GM21447 (cell line): ENCODE results near the gene CRYAB.
A peak's percentile ranks its signal among the peaks of the same experiment; 100 is the strongest.
"Not testable (repeated sequence)": the region's sequence is repeated elsewhere in the genome, so short reads cannot be mapped to it uniquely, and the experiment has no call there.

ENCODE experiments used
- ATAC-seq: cut with Tn5 transposase; IDR thresholded peaks from one replicate; pipeline ENCODE4 v1.9.1; 2021; ENCODE audit not compliant: unreplicated experiment

Gene CRYAB

DNA sequence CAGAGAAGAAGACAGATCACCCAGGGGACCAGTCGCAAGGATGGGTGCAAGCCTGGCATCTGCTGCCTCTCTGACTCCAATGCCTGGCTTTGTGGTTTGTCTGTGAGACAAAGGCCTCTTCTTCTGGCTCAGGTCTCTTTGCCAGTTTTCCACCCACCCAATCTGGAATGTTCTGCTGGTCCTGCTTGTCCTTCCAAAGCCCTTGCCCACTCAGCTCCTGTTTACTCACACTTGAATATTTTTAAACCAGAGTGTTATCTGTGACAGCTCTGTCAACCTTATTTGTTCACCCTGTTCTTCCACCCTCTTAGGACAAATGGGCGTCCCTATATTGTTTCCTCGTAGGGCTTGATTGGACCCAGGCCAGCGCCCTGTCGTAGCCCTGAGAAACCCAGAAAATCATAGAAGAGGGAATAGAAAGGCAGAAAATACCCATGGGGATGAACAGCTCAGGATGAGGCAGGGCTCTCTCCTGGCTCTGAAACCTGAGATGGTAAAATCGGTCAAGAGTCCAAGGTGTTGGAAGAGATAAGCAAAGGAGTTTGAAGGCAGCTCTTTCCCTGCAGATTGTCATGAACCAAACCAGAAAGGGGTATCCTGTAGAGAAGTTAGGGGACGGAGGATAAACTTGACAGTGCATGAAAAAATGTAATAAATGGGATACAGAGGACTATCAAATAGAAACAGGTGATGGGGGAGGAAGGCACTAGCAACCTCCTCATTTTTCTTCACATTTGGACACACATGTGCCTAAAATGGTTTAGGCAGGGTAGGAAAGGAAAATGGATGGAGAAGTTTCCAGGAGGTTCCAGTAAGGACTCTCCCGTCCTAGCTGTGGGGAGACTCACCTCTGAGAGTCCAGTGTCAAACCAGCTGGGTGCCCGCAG lies 651 bp downstream of the CRYAB start:
- ATAC-seq, result no peak

DNA sequence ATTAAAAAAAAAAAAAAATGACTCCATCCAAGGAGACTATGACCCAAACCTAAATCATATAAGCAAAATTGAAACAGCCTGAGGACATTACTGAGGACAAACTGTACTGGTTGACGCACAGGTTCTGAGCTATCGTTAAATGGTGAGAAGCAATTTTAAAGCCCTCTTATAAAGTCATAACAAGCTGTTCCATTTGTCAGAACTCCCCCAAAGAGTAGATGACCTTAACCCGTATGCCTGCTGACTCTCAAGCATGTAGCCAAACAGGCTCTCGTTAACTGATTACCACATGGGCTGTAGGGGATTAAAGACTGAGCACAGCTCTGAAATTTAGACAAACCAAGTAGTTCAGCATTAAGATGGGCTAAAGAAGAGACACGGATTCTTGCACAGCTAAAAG lies 2.2 kb downstream of the CRYAB start:
- ATAC-seq, result no peak

DNA sequence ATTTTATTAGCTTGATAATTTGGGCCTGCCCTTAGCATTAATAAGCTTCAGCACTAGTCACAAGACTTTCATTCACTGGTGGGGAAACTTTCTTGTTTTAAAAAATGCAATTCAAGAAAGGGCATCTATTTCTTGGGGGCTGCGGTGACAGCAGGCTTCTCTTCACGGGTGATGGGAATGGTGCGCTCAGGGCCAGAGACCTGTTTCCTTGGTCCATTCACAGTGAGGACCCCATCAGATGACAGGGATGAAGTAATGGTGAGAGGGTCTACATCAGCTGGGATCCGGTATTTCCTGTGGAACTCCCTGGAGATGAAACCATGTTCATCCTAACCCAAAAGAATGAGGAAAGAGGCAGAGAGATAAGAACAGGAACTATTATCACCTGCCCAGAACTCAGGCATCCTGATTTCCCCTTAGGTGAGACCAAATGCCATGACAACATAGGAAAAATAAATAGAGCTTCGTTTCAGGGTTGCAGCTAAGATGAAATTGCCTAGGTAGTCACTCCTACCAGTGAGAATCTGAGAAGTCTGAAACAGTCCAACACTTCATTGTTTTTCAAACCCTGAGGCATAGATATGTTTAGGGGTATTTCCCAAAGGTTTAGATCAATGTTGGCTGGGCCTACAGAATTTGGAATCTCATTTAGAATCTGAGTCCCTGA lies 2.8 kb downstream of the CRYAB start:
- no peak for ATAC-seq

DNA sequence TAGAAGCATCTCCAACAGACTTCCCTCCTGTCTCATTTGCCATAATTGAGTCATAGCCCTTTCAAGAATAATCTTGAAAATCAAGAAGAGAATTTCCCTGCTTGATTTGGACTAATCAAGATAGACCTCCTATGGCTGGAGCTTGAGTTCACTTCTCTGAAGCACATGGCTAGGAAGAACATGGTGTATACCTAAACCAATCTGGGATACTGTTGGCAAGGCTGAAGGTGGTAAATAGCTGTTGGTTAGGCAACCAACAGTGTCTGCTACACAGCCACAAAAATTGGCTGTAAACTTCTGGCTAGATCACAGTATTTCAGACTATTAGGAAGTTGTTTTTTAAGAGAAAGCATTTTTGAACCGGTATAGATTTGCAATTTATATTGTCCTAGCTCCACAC lies 4.9 kb downstream of the CRYAB start:
- no peak for ATAC-seq

DNA sequence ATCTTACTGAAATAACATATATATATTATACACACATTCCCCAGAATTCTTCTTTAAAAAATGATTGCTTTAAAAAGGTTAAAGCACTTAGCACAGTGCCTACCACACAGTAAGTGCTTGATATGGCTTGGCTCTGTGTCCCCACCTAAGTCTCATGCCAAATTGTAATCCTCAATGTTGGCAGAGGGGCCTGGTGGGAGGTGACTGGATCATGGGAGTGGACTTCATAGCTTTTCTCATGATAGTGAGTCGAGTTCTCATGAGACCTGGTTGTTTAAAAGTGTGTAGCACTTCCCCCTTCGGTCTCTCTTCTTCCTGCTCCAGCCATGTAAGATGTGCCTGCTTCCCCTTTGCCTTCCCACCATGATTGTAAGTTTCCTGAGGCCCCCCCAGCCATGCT lies 6.2 kb downstream of the CRYAB start:
- ATAC-seq, result no peak

DNA sequence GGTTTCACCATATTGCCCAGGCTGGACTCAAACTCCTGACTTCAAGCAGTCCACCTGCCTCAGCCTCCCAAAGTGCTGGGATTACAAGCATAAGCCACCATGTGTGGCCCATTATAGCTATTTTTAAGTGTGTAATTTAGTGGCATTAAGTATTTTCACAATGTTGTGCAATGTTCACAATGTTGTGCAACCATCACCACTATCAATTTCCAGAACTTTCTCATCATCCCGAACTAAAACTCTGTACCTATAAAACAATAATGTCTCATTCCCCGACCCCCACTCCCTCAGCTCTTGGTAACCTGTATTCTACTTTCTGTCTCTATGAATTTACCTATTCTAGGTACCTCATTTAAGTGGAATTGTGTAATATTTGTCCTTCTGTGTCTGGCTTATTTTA lies 24.7 kb downstream of the CRYAB start:
- no peak for ATAC-seq

DNA sequence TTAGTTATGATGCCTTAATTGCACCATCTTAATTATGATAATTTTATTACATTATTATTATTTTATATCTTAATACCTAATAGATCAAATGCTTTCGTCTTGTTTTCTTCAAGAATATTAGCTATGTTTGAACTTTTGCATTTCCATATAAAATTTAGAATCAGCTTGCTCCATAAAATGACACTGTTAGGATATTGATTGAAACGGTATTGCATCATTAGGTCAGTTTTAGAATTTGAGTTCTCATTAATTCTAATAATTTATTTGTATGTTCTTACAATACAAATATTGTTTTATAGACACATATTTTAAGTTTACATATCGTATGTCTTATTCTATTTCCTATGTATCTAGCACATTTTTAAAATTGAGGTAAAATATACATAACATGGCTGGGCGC lies 25.5 kb downstream of the CRYAB start:
- ATAC-seq, result no peak

DNA sequence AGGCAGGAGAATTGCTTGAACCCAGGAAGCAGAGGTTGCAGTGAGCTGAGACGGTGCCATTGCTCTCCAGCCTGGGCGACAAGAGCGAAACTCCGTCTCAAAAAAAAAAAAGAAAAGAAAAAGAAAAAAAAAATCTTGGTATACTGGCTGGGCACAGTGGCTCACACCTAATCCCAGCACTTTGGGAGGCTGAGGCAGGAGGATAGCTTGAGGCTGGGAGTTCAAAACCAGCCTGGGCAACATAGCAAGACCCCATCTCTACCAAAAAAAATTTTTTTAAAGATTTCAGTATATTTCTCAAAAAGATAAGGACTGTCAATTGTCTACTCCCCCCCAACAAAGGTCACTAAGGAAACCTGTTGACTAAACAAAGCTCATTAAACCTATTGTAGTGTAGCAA lies 26.5 kb downstream of the CRYAB start:
- ATAC-seq, result not testable (repeated sequence)

DNA sequence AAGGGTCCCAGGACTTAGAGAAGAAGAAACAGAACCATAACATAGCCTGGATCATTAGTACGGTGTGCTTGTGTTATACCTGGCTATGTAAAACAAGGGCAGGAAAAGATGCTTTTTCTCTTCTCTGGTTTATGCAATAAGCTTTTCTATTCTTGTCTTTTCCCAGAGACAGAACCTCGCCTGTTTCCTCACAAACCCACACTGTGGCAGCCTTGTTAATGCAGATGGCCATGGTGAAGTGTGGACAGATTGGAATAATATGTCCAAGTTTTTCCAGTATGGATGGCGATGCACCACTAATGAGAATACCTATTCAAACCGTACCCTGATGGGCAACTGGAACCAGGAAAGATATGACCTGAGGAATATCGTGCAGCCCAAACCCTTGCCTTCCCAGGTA lies 29.4 kb downstream of the CRYAB start:
- no peak for ATAC-seq

DNA sequence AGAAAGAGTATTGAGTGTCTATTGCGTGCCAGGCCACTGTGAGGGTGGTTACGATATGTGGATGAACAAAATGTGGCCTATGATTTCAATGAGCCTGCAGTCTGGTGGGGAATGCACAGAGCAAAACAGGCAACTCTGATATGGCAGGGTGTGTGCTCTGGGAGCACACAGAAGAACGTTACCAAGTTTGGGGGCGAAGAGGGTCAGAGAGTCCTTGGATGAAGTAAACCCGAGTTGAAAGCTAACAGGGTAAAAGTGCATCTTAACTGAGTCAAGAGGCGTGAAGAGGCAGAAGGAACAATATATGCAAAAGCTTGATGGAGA lies 32.0 kb downstream of the CRYAB start:
- peak; percentile 1 for ATAC-seq

DNA sequence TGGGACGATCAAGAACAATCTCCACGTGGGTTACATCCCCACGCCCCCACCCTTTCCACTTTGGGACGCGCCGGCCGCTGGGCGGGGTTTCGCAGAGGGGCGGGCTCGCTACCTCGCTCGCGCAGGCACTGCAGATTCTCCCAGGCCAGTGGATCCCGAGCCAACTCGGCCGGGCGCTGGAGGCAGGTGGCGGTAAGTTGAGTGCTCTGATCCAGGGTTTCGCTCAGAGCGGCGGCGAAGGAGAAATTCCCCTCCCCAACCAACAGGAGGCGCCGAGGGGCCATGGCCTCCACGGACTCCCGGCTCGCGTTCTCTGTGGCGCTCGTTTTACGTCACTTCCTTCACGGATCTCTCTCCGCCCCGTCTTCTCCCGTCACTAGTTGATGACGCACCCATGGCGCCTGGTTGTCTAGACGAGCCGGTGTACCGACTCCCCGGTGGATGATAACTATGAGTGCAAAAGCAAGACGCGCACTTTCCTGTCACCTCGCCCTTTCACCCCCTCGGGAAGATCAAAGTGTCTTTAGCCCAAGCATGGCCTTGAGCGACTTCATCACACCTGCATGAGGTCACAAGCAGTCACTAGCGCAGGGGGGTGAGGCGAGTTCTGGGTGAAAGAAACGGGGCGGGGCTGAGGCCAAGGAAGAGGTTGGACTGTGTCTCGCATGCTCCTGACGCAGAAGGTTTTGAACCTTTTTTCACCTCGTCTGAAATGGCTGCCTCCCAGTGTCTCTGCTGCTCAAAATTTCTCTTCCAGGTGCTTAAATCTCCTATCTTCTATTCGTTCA lies 32.5 kb downstream of the CRYAB start, which contains the start of the genes CFAP68 and FDXACB1:
Gene CFAP68 (plus strand): TSS at position 693 of the 788 bp plus-strand sequence. CDS start 20 bp downstream, at position 713.
Gene FDXACB1 (minus strand): TSS at position 317 of the 788 bp plus-strand sequence. CDS start 33 bp downstream, at position 284.
- ATAC-seq, result peak; percentile 94

DNA sequence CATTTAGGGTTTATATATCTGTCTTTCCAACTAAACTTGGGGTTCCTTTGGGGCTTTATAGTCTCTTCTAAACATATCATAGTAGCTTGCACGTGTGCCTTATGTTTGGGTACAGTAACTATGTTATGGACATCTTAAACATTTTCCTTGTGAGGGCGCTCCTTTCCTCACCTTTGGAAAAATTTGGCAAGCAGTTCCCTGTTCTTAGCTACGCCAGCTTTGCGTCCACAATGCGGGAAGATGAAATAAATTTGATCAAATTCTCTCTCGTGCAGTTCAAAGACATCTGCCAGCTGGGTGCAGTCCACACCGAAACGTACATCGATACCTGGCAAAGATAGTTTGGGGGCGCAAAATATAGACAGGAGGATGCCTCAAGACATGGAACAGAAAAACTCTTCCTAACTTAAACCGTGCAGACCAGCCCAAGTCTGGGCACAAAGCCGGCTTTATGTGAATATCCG lies 33.2 kb downstream of the CRYAB start:
- ATAC-seq, result peak; percentile 4

DNA sequence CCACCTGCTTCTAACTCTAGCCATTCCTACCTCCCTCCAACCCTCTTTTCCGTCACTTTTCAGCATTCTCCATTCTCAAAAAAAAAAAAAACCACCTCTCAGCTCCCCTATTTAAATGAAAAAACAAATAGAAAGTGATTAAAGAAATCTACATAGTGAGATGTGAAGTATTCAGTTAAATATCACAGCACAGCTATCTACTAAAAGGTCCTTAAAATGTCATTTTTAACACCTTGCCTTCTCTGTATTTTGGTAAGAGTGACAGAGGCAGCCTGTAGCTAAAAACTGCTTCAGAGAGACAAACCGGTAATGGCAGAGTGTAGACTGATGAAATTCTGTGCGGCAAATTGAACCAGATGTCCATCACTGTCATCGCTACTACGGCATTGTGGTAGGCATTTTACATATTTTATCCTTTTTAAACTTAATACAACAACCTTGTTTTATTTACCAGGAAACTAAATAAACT lies 39.8 kb downstream of the CRYAB start:
- no peak for ATAC-seq

DNA sequence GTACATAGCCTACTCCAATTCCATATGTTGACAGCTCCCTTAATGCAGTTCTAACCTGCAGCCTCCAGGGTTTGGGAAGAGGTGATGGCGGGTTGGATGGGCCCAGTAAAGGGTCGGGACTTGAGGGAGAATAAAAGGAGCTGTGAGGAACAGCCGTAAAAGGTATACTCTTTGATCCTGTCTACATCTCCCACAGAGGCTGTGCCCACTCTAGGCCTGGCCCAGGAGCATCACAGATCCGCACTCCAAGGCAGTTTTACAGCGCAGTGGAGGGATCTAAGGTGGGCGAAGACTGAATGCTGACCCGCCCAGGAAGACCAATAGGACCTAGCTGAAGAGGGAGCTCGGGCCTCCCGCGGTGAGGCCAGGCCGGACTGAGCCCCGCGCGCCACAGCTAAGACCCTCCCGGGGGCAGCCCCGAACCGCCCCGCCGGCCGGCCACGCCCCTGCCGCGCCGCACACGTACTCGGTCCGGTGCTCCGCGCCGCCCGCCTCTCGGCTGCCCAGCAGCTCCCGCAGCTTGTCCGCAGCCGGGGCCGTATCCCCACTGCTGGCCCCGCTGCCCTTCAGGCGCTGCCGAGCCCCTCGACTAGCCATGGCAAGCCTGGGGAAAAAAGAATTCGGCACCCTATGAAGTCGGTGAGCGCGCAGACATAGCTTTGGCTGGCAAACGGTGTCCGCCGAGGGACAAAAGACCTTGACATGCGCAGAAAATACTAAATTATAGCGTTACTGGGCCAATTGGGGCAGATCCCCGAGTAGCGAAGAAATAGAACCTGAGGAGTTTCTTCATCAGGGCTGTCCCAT lies 40.5 kb downstream of the CRYAB start, which contains the start of gene ALG9:
Gene ALG9 (minus strand): TSS at position 696 of the 807 bp plus-strand sequence. CDS start 99 bp downstream, at position 597.
- peak; percentile 87 for ATAC-seq

DNA sequence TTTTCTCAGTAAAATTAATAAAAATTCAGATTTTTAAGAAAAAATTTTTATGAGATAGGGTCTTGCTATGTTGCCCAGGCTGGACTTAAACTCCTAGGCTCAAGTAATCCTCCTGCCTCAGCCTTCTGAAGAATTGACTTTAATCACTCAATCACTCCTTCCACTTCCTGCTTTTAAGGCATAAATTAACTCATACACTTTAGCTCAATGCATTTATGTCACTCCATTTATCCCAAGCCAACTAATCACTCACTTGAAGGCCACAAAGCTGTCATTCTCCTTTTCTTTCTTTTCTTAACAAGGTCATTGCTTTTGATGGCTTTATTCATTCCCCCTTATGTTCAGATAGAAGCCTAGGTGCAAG lies 41.1 kb downstream of the CRYAB start:
- peak; percentile 10 for ATAC-seq

DNA sequence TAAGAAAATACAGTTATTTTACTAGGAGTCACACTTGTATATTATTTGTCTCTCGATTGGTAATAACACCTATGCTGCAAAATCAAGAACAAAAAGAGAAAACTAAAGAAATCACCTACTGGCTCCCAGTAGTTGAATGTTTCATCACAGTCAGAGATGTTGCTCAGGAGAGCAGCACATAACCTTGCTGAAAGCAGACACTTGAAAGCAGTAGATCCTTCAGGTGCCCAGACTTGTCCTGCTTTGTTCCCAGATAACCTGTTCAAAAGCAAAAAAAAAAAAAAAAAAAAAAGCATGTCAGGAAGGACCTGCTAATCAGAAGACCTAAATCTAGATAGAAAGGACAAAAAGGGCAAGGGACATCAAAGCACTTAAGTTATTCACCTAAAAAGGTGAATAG lies 41.5 kb downstream of the CRYAB start:
- ATAC-seq, result no peak

DNA sequence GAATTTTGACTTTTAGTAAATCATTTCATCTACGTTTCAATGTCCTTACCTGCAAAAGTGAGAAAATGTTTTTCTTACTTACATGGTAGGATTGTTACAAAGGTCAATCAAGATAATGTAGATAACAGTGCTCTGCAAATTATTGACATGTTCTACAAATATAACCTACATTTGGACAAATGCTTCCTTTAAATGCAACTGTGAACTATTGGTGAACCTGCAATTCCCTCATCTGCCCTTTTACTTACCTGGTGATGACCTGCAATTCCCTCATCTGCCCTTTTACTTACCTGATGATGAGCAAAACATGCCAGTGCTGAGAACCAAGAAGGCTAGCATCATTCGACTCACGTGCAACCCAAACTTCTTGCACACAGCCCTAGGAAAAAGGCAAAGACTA lies 51.3 kb downstream of the CRYAB start:
- ATAC-seq, result no peak
